BJ (cell line): ENCODE data around the gene DPH7. TPM values are rescaled to one million over a fixed set of nuclear protein-coding genes. Genes with fewer than 3 reads are reported as not detected.
"Not testable (repeated sequence)": the region's sequence is repeated elsewhere in the genome, so short reads cannot be mapped to it uniquely, and the experiment has no call there.

ENCODE experiments used
- CTCF ChIA-PET: fragments of 350-600 bp; formaldehyde crosslinking; extraction: SDS; loops from one replicate; lab custom pipeline; 2021; ENCODE audit warnings: antibody characterized with exemption, inconsistent platforms; lab: Yijun Ruan, JAX
- POLR2A ChIA-PET: fragments of 300-600 bp; sonication (Branson Sonifier 250); formaldehyde crosslinking; extraction: SDS; loops from one replicate; lab custom pipeline; 2021; ENCODE audit warnings: antibody characterized with exemption; lab: Charles Lee
- DNase-seq: peaks from one replicate; pipeline ENCODE4 v3.0.0-alpha.2; 2011; ENCODE audit warnings: low read depth
- H3K27me3 ChIP-seq: 2 replicates; pipeline ENCODE4 v1.6.0; 2011; ENCODE audit warnings: low read length; ENCODE audit not compliant: control insufficient read depth, insufficient read depth
- H3K36me3 ChIP-seq: 2 replicates; pipeline ENCODE4 v1.5.1; 2011; ENCODE audit warnings: low read length; ENCODE audit not compliant: control insufficient read depth, insufficient read depth
- H3K4me3 ChIP-seq: 2 replicates; pipeline ENCODE4 v1.5.1; 2011; ENCODE audit warnings: low read depth, mild to moderate bottlenecking, control low read depth, low read length
- polyA plus RNA-seq: library from polyadenylated mRNA; depleted of rRNA; stranded (reverse); fragments of >200 nt; gene quantifications from 2 replicates; pipeline ENCODE4 v1.2.3, GENCODE V29; 2011
- TF ChIP-seq, protein P1 (sequence below): IDR thresholded peaks from 2 replicates; pipeline ENCODE4 v1.5.1; 2011; ENCODE audit warnings: low read depth, mild to moderate bottlenecking, control low read depth, inconsistent platforms, low read length, moderate library complexity; ENCODE audit not compliant: insufficient read depth

The DPH7 gene
- polyA plus RNA-seq, 1 experiment, result 29.4 TPM

DNA sequence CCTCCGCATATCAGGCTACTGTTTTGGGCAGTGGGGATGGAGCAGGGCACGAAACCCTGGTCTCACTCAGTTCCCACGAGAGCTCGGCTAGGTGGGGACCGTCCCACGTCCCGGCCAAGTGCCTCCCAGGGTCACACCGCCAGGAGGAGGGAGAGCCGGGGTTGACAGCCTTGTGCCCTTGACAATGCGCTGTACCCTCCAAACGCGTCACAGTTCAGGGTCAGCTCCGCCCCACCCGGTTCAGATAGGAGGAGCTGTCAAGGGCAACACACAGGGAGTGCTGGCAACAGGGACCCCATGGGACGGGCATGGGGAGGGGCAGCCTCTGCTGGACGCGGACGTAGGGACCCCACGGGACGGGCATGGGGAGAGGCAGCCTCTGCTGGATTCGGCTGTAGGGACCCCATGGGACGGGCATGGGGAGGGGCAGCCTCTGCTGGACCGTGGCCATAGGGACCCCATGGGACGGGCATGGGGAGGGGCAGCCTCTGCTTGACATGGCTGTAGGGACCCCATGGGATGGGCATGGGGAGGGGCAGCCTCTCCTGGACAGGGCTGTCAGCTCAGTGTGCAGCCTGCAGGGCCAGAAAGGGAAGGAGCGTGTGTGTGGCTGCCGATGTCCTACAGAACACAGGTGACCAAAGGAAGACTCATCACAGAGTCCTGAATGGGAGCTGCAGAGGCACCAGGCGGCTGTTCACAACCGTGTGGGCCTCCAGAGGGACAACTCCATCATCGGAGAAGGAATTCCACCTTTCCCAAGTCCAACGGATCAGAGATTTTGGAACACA lies 57.9 kb downstream of the DPH7 start:
- no peak for DNase-seq
- ChIA-PET POLR2A (no interaction called here), CTCF (interaction anchor here (1.7 kb wide), 2 partner anchors 14 to 234 kb away, joined by 4 read pairs; no protein-coding TSS in a partner anchor)
- H3K36me3 ChIP-seq, result 0 out of 2 replicates have a peak, but pooled peaks cover 1% of the 10 kb centered on the region
- TF ChIP-seq, protein P1, sequence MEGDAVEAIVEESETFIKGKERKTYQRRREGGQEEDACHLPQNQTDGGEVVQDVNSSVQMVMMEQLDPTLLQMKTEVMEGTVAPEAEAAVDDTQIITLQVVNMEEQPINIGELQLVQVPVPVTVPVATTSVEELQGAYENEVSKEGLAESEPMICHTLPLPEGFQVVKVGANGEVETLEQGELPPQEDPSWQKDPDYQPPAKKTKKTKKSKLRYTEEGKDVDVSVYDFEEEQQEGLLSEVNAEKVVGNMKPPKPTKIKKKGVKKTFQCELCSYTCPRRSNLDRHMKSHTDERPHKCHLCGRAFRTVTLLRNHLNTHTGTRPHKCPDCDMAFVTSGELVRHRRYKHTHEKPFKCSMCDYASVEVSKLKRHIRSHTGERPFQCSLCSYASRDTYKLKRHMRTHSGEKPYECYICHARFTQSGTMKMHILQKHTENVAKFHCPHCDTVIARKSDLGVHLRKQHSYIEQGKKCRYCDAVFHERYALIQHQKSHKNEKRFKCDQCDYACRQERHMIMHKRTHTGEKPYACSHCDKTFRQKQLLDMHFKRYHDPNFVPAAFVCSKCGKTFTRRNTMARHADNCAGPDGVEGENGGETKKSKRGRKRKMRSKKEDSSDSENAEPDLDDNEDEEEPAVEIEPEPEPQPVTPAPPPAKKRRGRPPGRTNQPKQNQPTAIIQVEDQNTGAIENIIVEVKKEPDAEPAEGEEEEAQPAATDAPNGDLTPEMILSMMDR, result no peak
- H3K4me3 ChIP-seq, result no peak overlapping the region
- no peaks in the 10 kb centered on the region for H3K27me3 ChIP-seq

DNA sequence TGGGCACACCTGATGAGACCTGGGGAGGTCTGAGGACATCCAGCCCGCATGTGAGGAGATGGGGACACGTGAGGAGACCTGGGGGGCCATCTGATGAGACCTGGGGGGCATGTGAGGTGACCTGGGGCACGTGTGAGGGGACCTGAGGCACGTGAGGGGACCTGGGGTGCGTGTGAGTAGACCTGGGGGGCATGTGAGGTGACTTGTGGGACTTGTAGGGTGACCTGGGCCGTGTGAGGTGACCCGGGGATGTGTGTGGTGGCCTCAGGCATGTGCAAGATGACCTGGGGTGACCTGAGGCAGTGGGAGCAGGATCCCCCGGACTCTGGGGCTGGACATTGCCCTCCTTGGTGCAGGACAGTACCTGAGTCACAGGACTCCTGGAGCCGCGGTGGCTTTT lies 59.2 kb downstream of the DPH7 start:
- H3K27me3 ChIP-seq, result no peaks in the 10 kb centered on the region
- POLR2A ChIA-PET, result no interaction called here
- H3K36me3 ChIP-seq, result 0 out of 2 replicates have a peak, but pooled peaks cover 1% of the 10 kb centered on the region
- CTCF ChIA-PET, result no interaction called here
- TF ChIP-seq, protein P1, result no peak
- H3K4me3 ChIP-seq, result no peak overlapping the region
- no peak for DNase-seq

DNA sequence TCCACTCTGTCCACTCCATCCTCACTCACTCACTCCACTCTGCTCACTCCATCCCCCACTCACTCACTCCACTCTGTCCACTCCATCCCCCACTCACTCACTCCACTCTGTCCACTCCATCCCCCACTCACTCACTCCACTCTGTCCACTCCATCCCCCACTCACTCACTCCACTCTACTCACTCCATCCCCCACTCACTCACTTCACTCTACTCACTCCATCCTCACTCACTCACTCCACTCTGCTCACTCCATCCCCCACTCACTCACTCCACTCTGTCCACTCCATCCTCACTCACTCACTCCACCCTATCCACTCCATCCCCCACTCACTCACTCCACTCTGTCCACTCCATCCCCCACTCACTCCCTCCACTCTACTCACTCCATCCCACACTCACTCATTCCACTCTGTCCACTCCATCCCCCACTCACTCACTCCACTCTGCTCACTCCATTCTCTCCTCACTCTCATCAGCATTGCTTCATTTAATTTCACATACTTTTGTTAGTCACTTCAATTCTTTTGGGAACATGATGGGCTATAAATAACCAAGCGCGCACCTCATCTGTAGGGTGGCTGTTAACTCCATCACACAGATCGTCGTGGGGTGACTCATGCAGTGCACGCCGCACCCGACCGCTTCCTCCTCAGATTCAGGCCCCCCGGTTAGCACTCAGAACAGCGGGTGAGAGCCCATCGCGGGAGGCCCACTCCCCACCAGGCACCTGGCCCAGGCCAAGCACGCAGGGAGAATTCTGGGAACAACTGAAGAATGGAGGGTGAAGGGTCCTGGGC lies 59.9 kb downstream of the DPH7 start:
- DNase-seq, H3K36me3 ChIP-seq, H3K4me3 ChIP-seq, CTCF ChIA-PET, H3K27me3 ChIP-seq, POLR2A ChIA-PET: not testable (repeated sequence)

DNA sequence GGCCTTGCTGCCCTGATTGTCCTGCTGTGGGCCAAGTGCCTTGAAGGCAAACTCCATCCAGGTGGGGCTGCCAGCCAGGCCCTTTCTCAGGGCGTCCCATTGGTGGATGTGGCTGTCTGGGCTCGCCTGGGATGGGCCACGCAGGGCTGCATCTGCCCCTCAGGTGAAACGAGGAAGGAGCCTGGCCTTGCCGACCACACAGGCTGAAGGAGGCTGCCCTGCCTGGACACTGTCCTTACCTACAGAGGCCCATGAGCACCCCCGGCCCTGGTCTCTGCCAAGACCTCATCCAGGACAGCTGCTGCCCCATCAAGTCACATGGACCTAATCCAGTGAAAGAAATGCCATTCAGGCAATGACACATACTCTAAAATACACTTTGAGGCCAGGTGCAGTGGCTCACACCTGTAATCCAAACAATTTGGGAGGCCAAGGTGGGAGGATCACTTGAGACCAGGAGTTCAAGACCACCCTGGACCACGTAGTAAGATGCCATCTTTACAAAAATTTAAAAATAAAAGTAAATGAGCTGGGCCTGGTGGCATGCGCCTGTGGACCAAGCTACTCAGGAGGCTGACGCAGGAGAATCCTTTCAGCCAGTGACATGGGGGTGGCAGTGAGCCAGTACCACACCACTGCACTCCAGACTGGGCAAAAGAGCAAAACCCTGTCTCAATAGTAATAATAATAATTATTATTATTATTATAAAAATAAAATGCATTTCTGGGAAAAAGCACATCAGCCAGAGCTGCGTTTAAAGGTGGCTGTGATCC lies 62.4 kb downstream of the DPH7 start:
- POLR2A ChIA-PET, result no interaction called here
- CTCF ChIA-PET, result interaction anchor here (0.8 kb wide), 2 partner anchors 27 to 93 kb away, joined by 3 to 5 read pairs; partner anchors contain the start of genes EXD3 and NOXA1
- TF ChIP-seq, protein P1, result no peak
- H3K27me3 ChIP-seq, result no peaks in the 10 kb centered on the region
- 0 out of 2 replicates have a peak, but pooled peaks cover 1% of the 10 kb centered on the region for H3K36me3 ChIP-seq
- no peak for DNase-seq
- no peak overlapping the region for H3K4me3 ChIP-seq

DNA sequence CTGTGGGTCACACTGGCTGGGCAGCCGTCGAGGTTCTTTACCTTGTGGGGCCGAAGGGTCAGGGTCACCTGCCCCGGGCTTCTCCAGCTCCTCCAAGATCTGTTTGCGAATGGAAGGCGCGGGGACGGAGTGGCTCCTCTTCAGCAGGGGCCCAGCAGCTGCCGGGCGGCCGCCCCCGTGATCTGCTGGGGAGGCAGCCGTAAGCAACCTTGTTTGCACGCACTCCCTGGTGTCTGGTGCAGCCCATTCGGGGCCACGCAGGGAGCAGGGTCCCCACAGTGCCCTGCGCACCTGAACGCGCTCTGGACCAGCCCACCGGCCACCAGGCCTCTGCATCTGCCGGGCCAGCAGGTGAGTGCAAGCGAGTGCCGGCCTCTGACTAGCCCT lies 63.4 kb downstream of the DPH7 start:
- POLR2A ChIA-PET, result no interaction called here
- Histone ChIP-seq H3K27me3 (no peaks in the 10 kb centered on the region), H3K36me3 (0 out of 2 replicates have a peak, but pooled peaks cover 1% of the 10 kb centered on the region), H3K4me3 (no peak overlapping the region)
- TF ChIP-seq, protein P1, result no peak
- DNase-seq, result no peak
- CTCF ChIA-PET, result no interaction called here
